A549 (cell line): ENCODE measurements around the gene MAGEA4.

ENCODE experiments used
- BHLHE40 ChIP-seq: IDR thresholded peaks from 2 replicates; pipeline ENCODE4 v1.6.1; 2012; ENCODE audit warnings: low read depth, low read length, inconsistent platforms
- CBX2 ChIP-seq: fragments of 200-600 bp; sonication (generic); IDR thresholded peaks from 2 replicates; pipeline ENCODE4 v1.6.1; 2016; ENCODE audit warnings: low read depth, mild to moderate bottlenecking, borderline replicate concordance
- CHD4 ChIP-seq: fragments of 200-600 bp; sonication (generic); IDR thresholded peaks from 2 replicates; pipeline ENCODE4 v1.6.1; 2016; ENCODE audit warnings: antibody characterized with exemption, mild to moderate bottlenecking, borderline replicate concordance
- CTCF ChIP-seq: fragments of >200 bp; sonication (Bioruptor Twin); formaldehyde crosslinking; IDR thresholded peaks from 3 replicates; pipeline ENCODE4 v1.5.1; 2016
- EP300 ChIP-seq, 2 experiments: fragments of >200 bp; sonication (Bioruptor Twin); formaldehyde crosslinking; IDR thresholded peaks; 2 replicates in 1 of 2; 3 replicates in 1 of 2; pipeline ENCODE4 v1.6.1; 2016 to 2017
- RNF2 ChIP-seq: fragments of 200-600 bp; sonication (generic); IDR thresholded peaks from 2 replicates; pipeline ENCODE4 v1.6.1; 2016; ENCODE audit warnings: low read depth, mild to moderate bottlenecking, antibody characterized with exemption, moderate library complexity, borderline replicate concordance
- SMC3 ChIP-seq: fragments of >200 bp; sonication (Bioruptor Twin); formaldehyde crosslinking; IDR thresholded peaks from 3 replicates; pipeline ENCODE4 v1.6.1; 2018; ENCODE audit warnings: inconsistent platforms

- no peak for TF ChIP-seq BHLHE40
- TF ChIP-seq CTCF: no peak
- no peak for TF ChIP-seq CBX2
- TF ChIP-seq SMC3: no peak
- TF ChIP-seq CHD4: no peak
- no peak for TF ChIP-seq EP300 (IDR thresholded peaks at IDR 0.05)
- no peak for TF ChIP-seq RNF2
These were observed 9.2 kb downstream of the MAGEA4 start for GRCh38 chrX:151921866-151922265.
